ENCODE measurements around the gene CDHR1. TPM values are rescaled to one million over a fixed set of nuclear protein-coding genes. Genes with fewer than 3 reads are reported as not detected.

The CDHR1 gene
- total RNA-seq, 1 experiment from 2014 or later = 0.39 TPM

- ATAC-seq = no peak
- CTCF ChIA-PET = no interaction called here
Observed at GRCh38 chr10:84188815-84189214, 5.5 kb upstream of the CDHR1 start.

GRCh38 chr10:84190621-84191020, 3.7 kb upstream of the CDHR1 start:
- intact Hi-C loops (cut with micrococcal nuclease; ENCODE audit: unreplicated experiment) (no loop called here), in situ Hi-C loops (cut with HindIII; ENCODE audit: low pct_unique_long_range_greater_than_20kb, low sequenced_read_pairs) (no loop called here)
- H3K9me3 ChIP-seq (ENCODE audit: control insufficient read depth, insufficient read depth, low read depth, low read length) = no peaks in the 10 kb centered on the region
- no peak overlapping the region for H3K4me3 ChIP-seq (ENCODE audit: low read depth in 2 of 2, low read length in 2 of 2)
- DNase-seq (ENCODE audit: low read depth, low spot score) (no peak), ATAC-seq (no peak)
- peaks cover 5% of the 10 kb centered on the region for H3K4me1 ChIP-seq (ENCODE audit: control insufficient read depth, insufficient read depth, low read length)
- TF ChIP-seq SIN3A (IDR thresholded peaks at IDR 0.05; ENCODE audit: borderline replicate concordance, insufficient read depth, low read depth, low read length) (no peak), TCF7L2 (IDR thresholded peaks at IDR 0.05; ENCODE audit: low read depth, low read length) (no peak), CTCF (IDR thresholded peaks at IDR 0.05) (no peak), POLR2AphosphoS5 (IDR thresholded peaks at IDR 0.05; ENCODE audit: low read depth, low read length) (no peak)
- TF ChIP-seq, protein P1, sequence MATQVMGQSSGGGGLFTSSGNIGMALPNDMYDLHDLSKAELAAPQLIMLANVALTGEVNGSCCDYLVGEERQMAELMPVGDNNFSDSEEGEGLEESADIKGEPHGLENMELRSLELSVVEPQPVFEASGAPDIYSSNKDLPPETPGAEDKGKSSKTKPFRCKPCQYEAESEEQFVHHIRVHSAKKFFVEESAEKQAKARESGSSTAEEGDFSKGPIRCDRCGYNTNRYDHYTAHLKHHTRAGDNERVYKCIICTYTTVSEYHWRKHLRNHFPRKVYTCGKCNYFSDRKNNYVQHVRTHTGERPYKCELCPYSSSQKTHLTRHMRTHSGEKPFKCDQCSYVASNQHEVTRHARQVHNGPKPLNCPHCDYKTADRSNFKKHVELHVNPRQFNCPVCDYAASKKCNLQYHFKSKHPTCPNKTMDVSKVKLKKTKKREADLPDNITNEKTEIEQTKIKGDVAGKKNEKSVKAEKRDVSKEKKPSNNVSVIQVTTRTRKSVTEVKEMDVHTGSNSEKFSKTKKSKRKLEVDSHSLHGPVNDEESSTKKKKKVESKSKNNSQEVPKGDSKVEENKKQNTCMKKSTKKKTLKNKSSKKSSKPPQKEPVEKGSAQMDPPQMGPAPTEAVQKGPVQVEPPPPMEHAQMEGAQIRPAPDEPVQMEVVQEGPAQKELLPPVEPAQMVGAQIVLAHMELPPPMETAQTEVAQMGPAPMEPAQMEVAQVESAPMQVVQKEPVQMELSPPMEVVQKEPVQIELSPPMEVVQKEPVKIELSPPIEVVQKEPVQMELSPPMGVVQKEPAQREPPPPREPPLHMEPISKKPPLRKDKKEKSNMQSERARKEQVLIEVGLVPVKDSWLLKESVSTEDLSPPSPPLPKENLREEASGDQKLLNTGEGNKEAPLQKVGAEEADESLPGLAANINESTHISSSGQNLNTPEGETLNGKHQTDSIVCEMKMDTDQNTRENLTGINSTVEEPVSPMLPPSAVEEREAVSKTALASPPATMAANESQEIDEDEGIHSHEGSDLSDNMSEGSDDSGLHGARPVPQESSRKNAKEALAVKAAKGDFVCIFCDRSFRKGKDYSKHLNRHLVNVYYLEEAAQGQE (IDR thresholded peaks at IDR 0.05; ENCODE audit: insufficient read depth in 1 of 2, low read depth in 2 of 2, low read length in 1 of 2) = no peak
- H3K27me3 ChIP-seq (ENCODE audit: control insufficient read depth, insufficient read depth, low read length) = peaks cover 20% of the 10 kb centered on the region; the same call in 1 of the 2 replicates
- POLR2A ChIA-PET = no interaction called here
- no peaks in the 10 kb centered on the region for H3K36me3 ChIP-seq (ENCODE audit: control insufficient read depth, insufficient read depth, low read length)
- BruUV-seq (replicated peaks) = no TSS peak
- CTCF ChIA-PET = interaction anchor here (0.6 kb wide), 1 partner anchor 13 kb away, joined by 3 read pairs; no protein-coding TSS in a partner anchor
- H3K27ac ChIP-seq (ENCODE audit: low read length) = no peak overlapping the region

More at GRCh38 chr10:84188815-84189214, 5.5 kb upstream of the CDHR1 start:
- Histone ChIP-seq H3K4me1 (ENCODE audit: control insufficient read depth, insufficient read depth, low read length) (no peaks in the 10 kb centered on the region), H3K27me3 (ENCODE audit: control insufficient read depth, insufficient read depth, low read length) (peaks cover 12% of the 10 kb centered on the region; the same call in 1 of the 2 replicates), H3K27ac (ENCODE audit: low read length) (no peak overlapping the region), H3K4me3 (ENCODE audit: low read depth in 2 of 2, low read length in 2 of 2) (no peak overlapping the region), H3K9me3 (ENCODE audit: control insufficient read depth, insufficient read depth, low read depth, low read length) (no peaks in the 10 kb centered on the region), H3K36me3 (ENCODE audit: control insufficient read depth, insufficient read depth, low read length) (no peaks in the 10 kb centered on the region)
- in situ Hi-C loops (cut with HindIII; ENCODE audit: low pct_unique_long_range_greater_than_20kb, low sequenced_read_pairs) (no loop called here), intact Hi-C loops (cut with micrococcal nuclease; ENCODE audit: unreplicated experiment) (no loop called here)
- no TSS peak for BruUV-seq (replicated peaks)
- POLR2A ChIA-PET = no interaction called here
- DNase-seq (ENCODE audit: low read depth, low spot score) = no peak
- no peak for TF ChIP-seq TCF7L2 (IDR thresholded peaks at IDR 0.05; ENCODE audit: low read depth, low read length)
- TF ChIP-seq CTCF (IDR thresholded peaks at IDR 0.05) = no peak
- no peak for TF ChIP-seq POLR2AphosphoS5 (IDR thresholded peaks at IDR 0.05; ENCODE audit: low read depth, low read length)
- TF ChIP-seq, protein P1 (IDR thresholded peaks at IDR 0.05; ENCODE audit: insufficient read depth in 1 of 2, low read depth in 2 of 2, low read length in 1 of 2) = no peak
- TF ChIP-seq SIN3A (IDR thresholded peaks at IDR 0.05; ENCODE audit: borderline replicate concordance, insufficient read depth, low read depth, low read length) = no peak

Measured in Panc1 (cell line).